CD14-positive monocyte (primary cell): ENCODE results near the gene ROR1. TPM values are rescaled to one million over a fixed set of nuclear protein-coding genes. Genes with fewer than 3 reads are reported as not detected.

Experiments used
- DNase-seq, 3 donors: peaks; one replicate each; pipeline ENCODE4 v3.0.0-alpha.2; 2011 to 2022
- H2AFZ ChIP-seq: 2 replicates; pipeline ENCODE4 v1.6.0; 2012; ENCODE audit warnings: mild to moderate bottlenecking, low read depth, low read length, inconsistent platforms; ENCODE audit not compliant: insufficient read depth, poor library complexity, severe bottlenecking
- H3K27ac ChIP-seq, 2 donors: 1 replicate in 1 of 2; 2 replicates in 1 of 2; pipeline ENCODE4 v1.5.1; 2012 to 2013; ENCODE audit warnings: low read length in 2 of 2, control low read depth in 1 of 2, inconsistent platforms in 1 of 2, low read depth in 1 of 2, mild to moderate bottlenecking in 1 of 2
- H3K27me3 ChIP-seq, 2 donors: one replicate each; pipeline versions ENCODE4 v1.6.0 to v1.6.1; 2011 to 2013; ENCODE audit warnings: low read length in 2 of 2; ENCODE audit not compliant: control insufficient read depth in 2 of 2, insufficient read depth in 2 of 2
- H3K36me3 ChIP-seq, 2 donors: replicated peaks in 1 of 2; 1 replicate in 1 of 2; 2 replicates in 1 of 2; pipeline versions ENCODE4 v1.5.1 to v1.6.1; 2012 to 2013; ENCODE audit warnings: low read length in 2 of 2, control low read depth in 1 of 2, inconsistent platforms in 1 of 2, mild to moderate bottlenecking in 1 of 2; ENCODE audit not compliant: insufficient read depth in 2 of 2, control insufficient read depth in 1 of 2
- H3K4me1 ChIP-seq, 2 donors: 1 replicate in 1 of 2; 2 replicates in 1 of 2; pipeline versions ENCODE4 v1.5.1 to v1.6.1; 2012 to 2013; ENCODE audit warnings: low read length in 2 of 2, control low read depth in 1 of 2, inconsistent platforms in 1 of 2, mild to moderate bottlenecking in 1 of 2, moderate library complexity in 1 of 2; ENCODE audit not compliant: insufficient read depth in 2 of 2, control insufficient read depth in 1 of 2
- H3K4me2 ChIP-seq: replicated peaks from 2 replicates; pipeline ENCODE3; 2012; ENCODE audit warnings: low read length, moderate library complexity, mild to moderate bottlenecking; ENCODE audit not compliant: poor library complexity, severe bottlenecking; ENCODE audit errors: extremely low read depth
- H3K4me3 ChIP-seq, 3 experiments: fragments of 200-600 bp in 1 of 3; sonication (generic) in 1 of 3; replicated peaks in 1 of 3; 1 replicate in 2 of 3; 2 replicates in 1 of 3; pipeline ENCODE4 v1.5.1; 2011 to 2013; ENCODE audit warnings: low read length in 3 of 3, mild to moderate bottlenecking in 3 of 3, control low read depth in 2 of 3, low read depth in 2 of 3, inconsistent platforms in 1 of 3, moderate library complexity in 1 of 3
- H3K79me2 ChIP-seq: 2 replicates; pipeline ENCODE4 v1.6.0; 2012; ENCODE audit warnings: mild to moderate bottlenecking, control low read depth, inconsistent platforms, low read length, moderate library complexity; ENCODE audit not compliant: insufficient read depth
- H3K9ac ChIP-seq: 2 replicates; pipeline ENCODE4 v1.6.0; 2017; ENCODE audit warnings: low read length, mild to moderate bottlenecking; ENCODE audit not compliant: insufficient read depth, poor library complexity, severe bottlenecking
- H3K9me3 ChIP-seq, 2 donors: replicated peaks in 1 of 2; 1 replicate in 1 of 2; 2 replicates in 1 of 2; pipeline versions ENCODE4 v1.5.1 to v1.6.1; 2012 to 2013; ENCODE audit warnings: low read length in 2 of 2, control low read depth in 1 of 2; ENCODE audit not compliant: control insufficient read depth in 1 of 2, insufficient read depth in 1 of 2
- H4K20me1 ChIP-seq: 2 replicates; pipeline ENCODE4 v1.6.0; 2012; ENCODE audit warnings: mild to moderate bottlenecking, low read length, control low read depth, moderate library complexity; ENCODE audit not compliant: insufficient read depth
- H3K27ac Mint-ChIP-seq, 7 donors: one replicate each; pipeline ENCODE4 v1.8.0; 2020; ENCODE audit warnings: mild to moderate bottlenecking in 7 of 7, mixed read lengths in 7 of 7, moderate library complexity in 6 of 7, inconsistent platforms in 2 of 7
- H3K27me3 Mint-ChIP-seq, 3 donors: one replicate each; pipeline ENCODE4 v1.8.0; 2021 to 2022; ENCODE audit warnings: low read depth in 3 of 3, mild to moderate bottlenecking in 3 of 3, mixed read lengths in 3 of 3, moderate library complexity in 3 of 3, inconsistent platforms in 1 of 3
- H3K36me3 Mint-ChIP-seq, 2 donors: one replicate each; pipeline ENCODE4 v1.8.0; 2020; ENCODE audit warnings: mixed read lengths in 2 of 2, inconsistent platforms in 1 of 2, mild to moderate bottlenecking in 1 of 2
- H3K4me1 Mint-ChIP-seq: one replicate; pipeline ENCODE4 v1.8.0; 2020; ENCODE audit warnings: mild to moderate bottlenecking, mixed read lengths
- H3K4me3 Mint-ChIP-seq, 2 donors: one replicate each; pipeline ENCODE4 v1.8.0; 2020; ENCODE audit warnings: mild to moderate bottlenecking in 2 of 2, mixed read lengths in 2 of 2, moderate library complexity in 1 of 2
- H3K9me3 Mint-ChIP-seq, 7 donors: one replicate each; pipeline ENCODE4 v1.8.0; 2020 to 2022; ENCODE audit warnings: mixed read lengths in 7 of 7, mild to moderate bottlenecking in 6 of 7, moderate library complexity in 6 of 7, inconsistent platforms in 2 of 7
- CTCF ChIP-seq: fragments of 200-600 bp; IDR thresholded peaks from one replicate; pipeline ENCODE4 v1.8.0; 2022; ENCODE audit warnings: antibody characterized with exemption, mild to moderate bottlenecking
- WGBS: methylation state at CpG from one replicate; pipeline ENCODE4 v1.1.5; 2013; ENCODE audit warnings: missing lambda C conversion rate; ENCODE audit not compliant: insufficient coverage; 5-methylcytosine and 5-hydroxymethylcytosine counted together
- intact Hi-C, 2 donors: fragments of 100-400 bp; cut with micrococcal nuclease; formaldehyde crosslinking; loops; one replicate each; pipeline versions ENCODE4 v1.15.0 to v1.15.1; 2023
- polyA plus RNA-seq, 3 donors: library from polyadenylated mRNA; depleted of rRNA in 1 of 3; unstranded in 2 of 3; stranded (reverse) in 1 of 3; fragments of 300-500 nt in 2 of 3; fragments of >200 nt in 1 of 3; fragmentation: Illumina TruSeq in 2 of 3; gene quantifications; 1 replicate in 2 of 3; 2 replicates in 1 of 3; pipeline ENCODE4 v1.2.3, GENCODE V29; 2012 to 2021

The ROR1 gene
- polyA plus RNA-seq, 3 donors: not detected

- peaks cover 0 to 6% of the 10 kb centered on the region in 2 donors for H3K9me3 ChIP-seq
- Mint-ChIP-seq H3K4me1 (peaks cover 2% of the 10 kb centered on the region), H3K36me3 (no peaks in the 10 kb centered on the region), H3K27me3 (peaks cover 0 to 2% (median 0%) of the 10 kb centered on the region in 3 donors), H3K4me3 (no peak overlapping the region), H3K27ac (no peak overlapping the region), H3K9me3 (peaks cover 0 to 6% (median 0%) of the 10 kb centered on the region in 7 donors)
- H2AFZ ChIP-seq: no peak overlapping the region
- DNase-seq: no peak
- H3K4me3 ChIP-seq: no peak overlapping the region
- H3K9ac ChIP-seq: no peak overlapping the region
- intact Hi-C loops: no loop called here
- H3K4me2 ChIP-seq: no peak overlapping the region
- 80% methylated on average over 3 of the region's 8 CpGs for WGBS
- no peak for TF ChIP-seq CTCF
- H3K79me2 ChIP-seq: no peaks in the 10 kb centered on the region
- H3K27me3 ChIP-seq: no peaks in the 10 kb centered on the region
- no peaks in the 10 kb centered on the region for H3K36me3 ChIP-seq
- H3K4me1 ChIP-seq: no peaks in the 10 kb centered on the region
- no peaks in the 10 kb centered on the region for H4K20me1 ChIP-seq
- H3K27ac ChIP-seq: no peak overlapping the region
Measured at GRCh38 chr1:64194168-64195080, 420.6 kb downstream of the ROR1 start.

GRCh38 chr1:64195081-64195395 is 421.2 kb downstream of the ROR1 start:
- intact Hi-C loops: no loop called here
- no peaks in the 10 kb centered on the region for H3K36me3 Mint-ChIP-seq
- no peak overlapping the region for H3K27ac Mint-ChIP-seq

More at GRCh38 chr1:64195081-64195395, 421.2 kb downstream of the ROR1 start:
- no peak overlapping the region for H3K4me2 ChIP-seq
- H3K4me3 Mint-ChIP-seq: no peak overlapping the region
- DNase-seq: no peak
- H3K27me3 ChIP-seq: no peaks in the 10 kb centered on the region
- H4K20me1 ChIP-seq: no peaks in the 10 kb centered on the region
- 100% methylated on average over 1 of the region's 1 CpG for WGBS
- no peak overlapping the region for H3K4me3 ChIP-seq
- no peak for TF ChIP-seq CTCF
- no peaks in the 10 kb centered on the region for H3K79me2 ChIP-seq
- peaks cover 2% of the 10 kb centered on the region for H3K4me1 Mint-ChIP-seq
- H3K4me1 ChIP-seq: no peaks in the 10 kb centered on the region
- H3K27ac ChIP-seq: no peak overlapping the region
- H2AFZ ChIP-seq: no peak overlapping the region
- H3K27me3 Mint-ChIP-seq: peaks cover 0 to 2% (median 0%) of the 10 kb centered on the region in 3 donors
- H3K9ac ChIP-seq: no peak overlapping the region
- peaks cover 0 to 6% of the 10 kb centered on the region in 2 donors for H3K9me3 ChIP-seq
- H3K9me3 Mint-ChIP-seq: peaks cover 0 to 6% (median 0%) of the 10 kb centered on the region in 7 donors
- no peaks in the 10 kb centered on the region for H3K36me3 ChIP-seq
